Common myeloid progenitor, CD34-positive (primary cell): Measurements from ENCODE around the gene PHB1.

Experiments
- CTCF ChIA-PET: fragments of 350-600 bp; sonication (Branson Sonifier 250); formaldehyde crosslinking; loops from one replicate; lab custom pipeline; 2021; ENCODE audit warnings: antibody characterized with exemption; lab: Charles Lee
- POLR2A ChIA-PET: fragments of 350-600 bp; sonication (Branson Sonifier 250); formaldehyde crosslinking; loops from one replicate; lab custom pipeline; 2021; ENCODE audit warnings: antibody characterized with exemption; lab: Charles Lee
- DNase-seq, 3 donors: peaks; one replicate each; pipeline versions ENCODE4 v3.0.0 to v3.0.0-alpha.2; 2013
- H3K27ac ChIP-seq, 2 experiments: 1 replicate in 1 of 2; 2 replicates in 1 of 2; pipeline ENCODE4 v1.7.0; 2013; ENCODE audit warnings: inconsistent platforms in 2 of 2, low read length in 2 of 2, mild to moderate bottlenecking in 2 of 2, low read depth in 1 of 2, moderate library complexity in 1 of 2; ENCODE audit not compliant: severe bottlenecking in 2 of 2, insufficient read depth in 1 of 2, poor library complexity in 1 of 2
- H3K27me3 ChIP-seq, 5 experiments: replicated peaks in 2 of 5; 1 replicate in 3 of 5; 2 replicates in 2 of 5; pipeline versions ENCODE4 v1.6.1 to v1.7.0; 2013; ENCODE audit warnings: low read length in 4 of 5, mild to moderate bottlenecking in 2 of 5, moderate library complexity in 2 of 5, inconsistent platforms in 1 of 5; ENCODE audit not compliant: insufficient read depth in 5 of 5, control insufficient read depth in 4 of 5
- H3K36me3 ChIP-seq, 4 experiments: 1 replicate in 2 of 4; 2 replicates in 2 of 4; pipeline versions ENCODE4 v1.6.1 to v1.7.0; 2013; ENCODE audit warnings: low read length in 3 of 4, control low read depth in 1 of 4, mild to moderate bottlenecking in 1 of 4; ENCODE audit not compliant: control insufficient read depth in 4 of 4, insufficient read depth in 4 of 4
- H3K4me1 ChIP-seq, 4 experiments: 1 replicate in 3 of 4; 2 replicates in 1 of 4; pipeline versions ENCODE4 v1.6.1 to v1.7.1; 2013; ENCODE audit warnings: low read length in 3 of 4, mild to moderate bottlenecking in 3 of 4, control low read depth in 1 of 4, inconsistent platforms in 1 of 4, moderate library complexity in 1 of 4; ENCODE audit not compliant: control insufficient read depth in 4 of 4, insufficient read depth in 4 of 4; ENCODE audit errors: control extremely low read depth in 1 of 4
- H3K4me3 ChIP-seq, 7 experiments: 1 replicate in 4 of 7; 2 replicates in 3 of 7; pipeline versions ENCODE4 v1.5.1 to v1.7.0; 2013; ENCODE audit warnings: mild to moderate bottlenecking in 7 of 7, low read length in 6 of 7, moderate library complexity in 6 of 7, inconsistent platforms in 2 of 7, low read depth in 2 of 7, control low read depth in 1 of 7; ENCODE audit not compliant: insufficient read depth in 4 of 7, control insufficient read depth in 1 of 7; ENCODE audit errors: extremely low read depth in 1 of 7
- H3K9me3 ChIP-seq, 5 experiments: 1 replicate in 4 of 5; 2 replicates in 1 of 5; pipeline versions ENCODE4 v1.6.1 to v1.7.1; 2013; ENCODE audit warnings: low read length in 4 of 5, mild to moderate bottlenecking in 2 of 5, inconsistent platforms in 1 of 5, low read depth in 1 of 5, moderate library complexity in 1 of 5; ENCODE audit not compliant: control insufficient read depth in 4 of 5, insufficient read depth in 2 of 5; ENCODE audit errors: control extremely low read depth in 1 of 5
- WGBS: methylation state at CpG from one replicate; pipeline ENCODE4 v1.1.5; 2013; ENCODE audit not compliant: insufficient coverage; 5-methylcytosine and 5-hydroxymethylcytosine counted together

PHB1 gene

GRCh38 chr17:49450181-49450580 lies 35.5 kb upstream of the PHB1 start:
- no peaks in the 10 kb centered on the region for H3K36me3 ChIP-seq
- 80% methylated on average over 1 of the region's 4 CpGs for WGBS
- H3K4me1 ChIP-seq, result peaks cover 0 to 28% (median 18%) of the 10 kb centered on the region in 4 experiments
- H3K27me3 ChIP-seq, result no peaks in the 10 kb centered on the region
- no peak overlapping the region for H3K27ac ChIP-seq
- no peaks in the 10 kb centered on the region for H3K9me3 ChIP-seq
- H3K4me3 ChIP-seq, result no peak overlapping the region
- ChIA-PET CTCF (no interaction called here), POLR2A (no interaction called here)
- DNase-seq, result no peak

GRCh38 chr17:49447628-49448302 lies 33.1 kb upstream of the PHB1 start:
- ChIA-PET POLR2A (no interaction called here), CTCF (interaction anchor here (0.8 to 1.6 kb wide), 3 partner anchors 40 to 108 kb away, joined by 3 to 5 read pairs (median 3); no protein-coding TSS in a partner anchor)
- peaks cover 0 to 28% (median 18%) of the 10 kb centered on the region in 4 experiments for H3K4me1 ChIP-seq
- H3K9me3 ChIP-seq, result no peaks in the 10 kb centered on the region
- no peak overlapping the region for H3K4me3 ChIP-seq
- no peak for DNase-seq
- WGBS, result 96% methylated on average over 9 of the region's 9 CpGs
- no peak overlapping the region for H3K27ac ChIP-seq
- no peaks in the 10 kb centered on the region for H3K27me3 ChIP-seq
- H3K36me3 ChIP-seq, result no peaks in the 10 kb centered on the region

GRCh38 chr17:49445591-49445990 lies 30.9 kb upstream of the PHB1 start:
- ChIA-PET POLR2A (no interaction called here), CTCF (interaction anchor here (1.0 kb wide), 1 partner anchor 51 kb away, joined by 3 read pairs; no protein-coding TSS in a partner anchor)
- H3K9me3 ChIP-seq, result no peaks in the 10 kb centered on the region
- H3K27ac ChIP-seq, result no peak overlapping the region
- no peaks in the 10 kb centered on the region for H3K36me3 ChIP-seq
- DNase-seq, result no peak
- no peak overlapping the region for H3K4me3 ChIP-seq
- peaks cover 0 to 16% (median 10%) of the 10 kb centered on the region in 4 experiments for H3K4me1 ChIP-seq
- H3K27me3 ChIP-seq, result no peaks in the 10 kb centered on the region
- WGBS, result 100% methylated on average over 4 of the region's 7 CpGs

GRCh38 chr17:49444384-49444783 lies 29.7 kb upstream of the PHB1 start:
- 94% methylated on average over 11 of the region's 12 CpGs for WGBS
- Histone ChIP-seq H3K4me3 (no peak overlapping the region), H3K36me3 (no peaks in the 10 kb centered on the region), H3K4me1 (peaks cover 0 to 7% (median 3%) of the 10 kb centered on the region in 4 experiments), H3K27ac (no peak overlapping the region), H3K9me3 (no peaks in the 10 kb centered on the region), H3K27me3 (peaks cover 0 to 5% (median under 1%) of the 10 kb centered on the region in 5 experiments)
- ChIA-PET POLR2A (no interaction called here), CTCF (interaction anchor here (0.6 to 1.2 kb wide), 4 partner anchors 9 to 206 kb away, joined by 3 to 4 read pairs (median 4); no protein-coding TSS in a partner anchor)
- no peak for DNase-seq

- H3K9me3 ChIP-seq, result no peaks in the 10 kb centered on the region
- ChIA-PET CTCF (interaction anchor here (0.6 to 1.2 kb wide), 4 partner anchors 8 to 207 kb away, joined by 3 to 4 read pairs (median 4); no protein-coding TSS in a partner anchor), POLR2A (interaction anchor here (1.5 kb wide), 1 partner anchor 14 kb away, joined by 3 read pairs; no protein-coding TSS in a partner anchor)
- no peak overlapping the region for H3K4me3 ChIP-seq
- peaks cover 3 to 12% (median 8%) of the 10 kb centered on the region in 4 experiments for H3K4me1 ChIP-seq
- DNase-seq, result no peak
- 87% methylated on average over 3 of the region's 6 CpGs for WGBS
- H3K36me3 ChIP-seq, result no peaks in the 10 kb centered on the region
- H3K27me3 ChIP-seq, result peaks cover 0 to 10% (median 4%) of the 10 kb centered on the region in 5 experiments
- H3K27ac ChIP-seq, result no peak overlapping the region
Observed at GRCh38 chr17:49443862-49444261, 29.2 kb upstream of the PHB1 start.

GRCh38 chr17:49442041-49442440 lies 27.4 kb upstream of the PHB1 start:
- CTCF ChIA-PET, result no interaction called here
- peaks cover 3 to 17% (median 13%) of the 10 kb centered on the region in 4 experiments for H3K4me1 ChIP-seq
- POLR2A ChIA-PET, result no interaction called here
- no peak overlapping the region for H3K4me3 ChIP-seq
- peaks cover 0 to 14% (median 7%) of the 10 kb centered on the region in 5 experiments for H3K27me3 ChIP-seq
- H3K27ac ChIP-seq, result no peak overlapping the region
- no peaks in the 10 kb centered on the region for H3K36me3 ChIP-seq
- no peak for DNase-seq
- 96% methylated on average over 9 of the region's 9 CpGs for WGBS
- no peaks in the 10 kb centered on the region for H3K9me3 ChIP-seq

- H3K4me1 ChIP-seq, result peaks cover 3 to 17% (median 13%) of the 10 kb centered on the region in 4 experiments
- peaks cover 0 to 14% (median 7%) of the 10 kb centered on the region in 5 experiments for H3K27me3 ChIP-seq
- H3K27ac ChIP-seq, result no peak overlapping the region
- ChIA-PET CTCF (no interaction called here), POLR2A (no interaction called here)
- H3K4me3 ChIP-seq, result no peak overlapping the region
- no peaks in the 10 kb centered on the region for H3K9me3 ChIP-seq
- DNase-seq, result no peak
- H3K36me3 ChIP-seq, result no peaks in the 10 kb centered on the region
- WGBS, result 86% methylated on average over 3 of the region's 4 CpGs
Observed at GRCh38 chr17:49441578-49441977, 26.9 kb upstream of the PHB1 start.
